MM.1S (cell line): ENCODE measurements around the gene SLC35D1.

ENCODE experiments used
- DNase-seq: peaks from one replicate; pipeline ENCODE4 v3.0.0-alpha.2; 2015
- H2AFZ ChIP-seq: fragments of 300-600 bp; sonication (generic); 2 replicates; pipeline ENCODE4 v1.6.0; 2016; ENCODE audit warnings: antibody characterized with exemption, low read length
- H3F3A ChIP-seq: fragments of 300-600 bp; sonication (generic); 2 replicates; pipeline ENCODE4 v1.6.1; 2016; ENCODE audit warnings: mild to moderate bottlenecking, antibody characterized with exemption, low read length, moderate library complexity, mixed read lengths; ENCODE audit not compliant: insufficient read depth
- H3K27ac ChIP-seq: fragments of 300-600 bp; sonication (generic); 2 replicates; pipeline ENCODE4 v1.5.1; 2016; ENCODE audit warnings: mild to moderate bottlenecking, low read length
- H3K27me3 ChIP-seq: fragments of 300-600 bp; sonication (generic); replicated peaks from 2 replicates; pipeline ENCODE4 v1.6.0; 2016; ENCODE audit warnings: low read length; ENCODE audit not compliant: insufficient read depth
- H3K36me3 ChIP-seq: fragments of 300-600 bp; sonication (generic); replicated peaks from 2 replicates; pipeline ENCODE4 v1.6.1; 2016; ENCODE audit warnings: mild to moderate bottlenecking, low read length, mixed read lengths; ENCODE audit not compliant: insufficient read depth
- H3K4me1 ChIP-seq: fragments of 300-600 bp; sonication (generic); 2 replicates; pipeline ENCODE4 v1.6.1; 2016; ENCODE audit warnings: low read length, mixed read lengths
- H3K4me2 ChIP-seq: fragments of 300-600 bp; sonication (generic); 2 replicates; pipeline ENCODE4 v1.6.0; 2016; ENCODE audit warnings: low read depth, low read length
- H3K4me3 ChIP-seq: fragments of 300-600 bp; sonication (generic); 2 replicates; pipeline ENCODE4 v1.5.1; 2016; ENCODE audit warnings: low read length, mixed read lengths
- H3K79me2 ChIP-seq: fragments of 300-600 bp; sonication (generic); 2 replicates; pipeline ENCODE4 v1.6.1; 2016; ENCODE audit warnings: mixed run types, low read length, mixed read lengths
- H3K9ac ChIP-seq: fragments of 300-600 bp; sonication (generic); 2 replicates; pipeline ENCODE4 v1.6.1; 2016; ENCODE audit warnings: low read length, mixed read lengths
- H3K9me2 ChIP-seq: fragments of 300-600 bp; sonication (generic); replicated peaks from 2 replicates; pipeline ENCODE4 v1.6.1; 2016; ENCODE audit warnings: mild to moderate bottlenecking, low read length, mixed read lengths; ENCODE audit not compliant: insufficient read depth
- H3K9me3 ChIP-seq: fragments of 300-600 bp; sonication (generic); replicated peaks from 2 replicates; pipeline ENCODE4 v1.6.1; 2016; ENCODE audit warnings: mild to moderate bottlenecking, low read length, mixed read lengths; ENCODE audit not compliant: insufficient read depth
- H4K20me1 ChIP-seq: fragments of 300-600 bp; sonication (generic); 2 replicates; pipeline ENCODE4 v1.6.1; 2016; ENCODE audit warnings: mild to moderate bottlenecking, low read length, moderate library complexity, mixed read lengths; ENCODE audit not compliant: insufficient read depth
- CTCF ChIP-seq: fragments of 300-600 bp; sonication (generic); IDR thresholded peaks from 2 replicates; pipeline ENCODE4 v1.5.1; 2016; ENCODE audit warnings: antibody characterized with exemption, low read length, mixed read lengths
- EZH2 ChIP-seq: fragments of 300-600 bp; sonication (generic); optimal IDR thresholded peaks from 2 replicates; pipeline ENCODE3; 2017; ENCODE audit warnings: low read depth, mild to moderate bottlenecking, antibody characterized with exemption, low read length, mixed read lengths
- EZH2phosphoT487 ChIP-seq: fragments of 300-600 bp; sonication (generic); IDR thresholded peaks from 2 replicates; pipeline ENCODE4 v1.6.1; 2018; ENCODE audit warnings: antibody characterized with exemption, low read length

The SLC35D1 gene

GRCh38 chr1:67053785-67054772 lies at the start of gene SLC35D1:
SLC35D1 (minus strand) TSS chr1:67054148; CDS start chr1:67054013, 135 bp downstream.
- peak within 1 kb of the TSS; percentile 91 for H2AFZ ChIP-seq
- H3K9me2 ChIP-seq = no peaks in the 10 kb centered on the region
- H3K36me3 ChIP-seq = peaks cover 5% of the 10 kb centered on the region; the same call in 1 of the 2 replicates
- H3K4me3 ChIP-seq = peak within 1 kb of the TSS; percentile 91
- H3K27me3 ChIP-seq = no peaks in the 10 kb centered on the region
- no peaks in the 10 kb centered on the region for H3K9me3 ChIP-seq
- peak; percentile 84 for DNase-seq
- TF ChIP-seq EZH2 = no peak
- TF ChIP-seq EZH2phosphoT487 = no peak
- TF ChIP-seq CTCF = no peak
- peak within 1 kb of the TSS; percentile 91 for H3K4me2 ChIP-seq
- H3K4me1 ChIP-seq = peaks cover 13% of the 10 kb centered on the region
- peak within 1 kb of the TSS; percentile 87 for H3K27ac ChIP-seq
- H3F3A ChIP-seq = peaks cover 20% of the 10 kb centered on the region; the same call in 1 of the 2 replicates
- H3K79me2 ChIP-seq = peaks cover 39% of the 10 kb centered on the region
- no peaks in the 10 kb centered on the region for H4K20me1 ChIP-seq
- H3K9ac ChIP-seq = peak within 1 kb of the TSS; percentile 84

GRCh38 chr1:67103548-67103947 lies 49.6 kb upstream of the SLC35D1 start:
- H3K4me2 ChIP-seq = no peak overlapping the region
- H3K4me1 ChIP-seq = no peaks in the 10 kb centered on the region
- DNase-seq = no peak
- no peak overlapping the region for H3K27ac ChIP-seq
- H3K9me3 ChIP-seq = no peaks in the 10 kb centered on the region
- no peaks in the 10 kb centered on the region for H3F3A ChIP-seq
- H4K20me1 ChIP-seq = no peaks in the 10 kb centered on the region
- no peaks in the 10 kb centered on the region for H3K79me2 ChIP-seq
- H3K27me3 ChIP-seq = no peaks in the 10 kb centered on the region
- no peak overlapping the region for H2AFZ ChIP-seq
- H3K36me3 ChIP-seq = no peaks in the 10 kb centered on the region
- H3K4me3 ChIP-seq = no peak overlapping the region
- no peak overlapping the region for H3K9ac ChIP-seq
- no peaks in the 10 kb centered on the region for H3K9me2 ChIP-seq
- no peak for TF ChIP-seq EZH2

GRCh38 chr1:67100833-67101232 lies 46.9 kb upstream of the SLC35D1 start:
- no peaks in the 10 kb centered on the region for H3K79me2 ChIP-seq
- H3F3A ChIP-seq = no peaks in the 10 kb centered on the region
- no peak overlapping the region for H3K4me3 ChIP-seq
- no peak for DNase-seq
- no peaks in the 10 kb centered on the region for H3K27me3 ChIP-seq
- no peaks in the 10 kb centered on the region for H3K4me1 ChIP-seq
- H4K20me1 ChIP-seq = no peaks in the 10 kb centered on the region
- no peak overlapping the region for H3K27ac ChIP-seq
- no peak overlapping the region for H3K4me2 ChIP-seq
- TF ChIP-seq EZH2phosphoT487 (no peak), EZH2 (no peak), CTCF (no peak)
- no peaks in the 10 kb centered on the region for H3K9me3 ChIP-seq
- no peaks in the 10 kb centered on the region for H3K9me2 ChIP-seq
- no peaks in the 10 kb centered on the region for H3K36me3 ChIP-seq
- no peak overlapping the region for H2AFZ ChIP-seq
- no peak overlapping the region for H3K9ac ChIP-seq

GRCh38 chr1:67097305-67097704 lies 43.4 kb upstream of the SLC35D1 start:
- DNase-seq = no peak
- no peak overlapping the region for H3K4me3 ChIP-seq

More at GRCh38 chr1:67097305-67097704, 43.4 kb upstream of the SLC35D1 start:
- Histone ChIP-seq H3K9me2 (no peaks in the 10 kb centered on the region), H3K9ac (no peak overlapping the region), H3K36me3 (no peaks in the 10 kb centered on the region), H3K4me2 (no peak overlapping the region), H3K27me3 (no peaks in the 10 kb centered on the region), H2AFZ (no peak overlapping the region), H3K4me1 (no peaks in the 10 kb centered on the region), H4K20me1 (no peaks in the 10 kb centered on the region), H3K79me2 (no peaks in the 10 kb centered on the region), H3K27ac (no peak overlapping the region), H3K9me3 (no peaks in the 10 kb centered on the region), H3F3A (no peaks in the 10 kb centered on the region)
- TF ChIP-seq CTCF = no peak
- no peak for TF ChIP-seq EZH2
- TF ChIP-seq EZH2phosphoT487 = no peak
